Measurements from ENCODE around the gene MARVELD1. TPM values are rescaled to one million over a fixed set of nuclear protein-coding genes. Genes with fewer than 3 reads are reported as not detected.

The MARVELD1 gene
- total and polyA plus RNA-seq, 2 experiments from 2014 or later, result 7.3 to 23.7 TPM

DNA sequence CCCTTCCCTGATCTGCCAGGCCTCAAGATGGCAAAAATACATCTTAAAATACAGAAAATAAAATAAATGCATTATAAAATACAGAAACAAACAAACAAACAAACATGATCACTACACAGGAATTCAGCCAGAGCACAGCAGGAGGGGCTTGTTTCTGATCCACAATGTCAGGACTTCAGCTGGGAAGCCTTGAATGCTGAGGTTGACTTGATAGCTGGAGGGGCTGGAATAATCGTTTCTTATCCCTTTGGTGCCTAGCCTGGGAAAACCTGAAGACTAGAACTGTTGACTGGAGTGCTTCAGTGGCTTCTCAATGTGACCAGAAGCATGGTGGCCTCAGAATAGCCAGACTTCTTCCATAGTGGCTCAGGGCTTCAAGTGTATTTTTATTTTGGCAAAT is 9.2 kb upstream of the MARVELD1 start:
- ATAC-seq, result no peak
- H3K4me1 ChIP-seq (ENCODE audit: insufficient read depth), result peaks cover 1% of the 10 kb centered on the region; the same call in 1 of the 2 replicates
- no peaks in the 10 kb centered on the region for H3K36me3 ChIP-seq (ENCODE audit: insufficient read depth)
- H3K27ac ChIP-seq (ENCODE audit: low read depth), result no peak overlapping the region
- H2AFZ ChIP-seq, result no peak overlapping the region
- Mint-ChIP-seq H3K4me3 (no peak overlapping the region), H3K9me3 (no peaks in the 10 kb centered on the region), H3K27me3 (ENCODE audit: insufficient read depth, low read depth, poor library complexity) (peaks cover 9% of the 10 kb centered on the region), H3K27ac (no peak overlapping the region), H3K4me1 (peaks cover 8% of the 10 kb centered on the region), H3K36me3 (ENCODE audit: low read depth) (no peaks in the 10 kb centered on the region)
- no peak for DNase-seq (ENCODE audit: low spot score)
- H3K9me2 ChIP-seq (ENCODE audit: insufficient read depth), result no peaks in the 10 kb centered on the region
- no peaks in the 10 kb centered on the region for H4K20me1 ChIP-seq (replicated peaks; ENCODE audit: insufficient read depth)
- TF ChIP-seq JUNB (IDR thresholded peaks at IDR 0.05; ENCODE audit: unreplicated experiment), result no peak
- no peak for TF ChIP-seq STAT1 (IDR thresholded peaks at IDR 0.05; ENCODE audit: unreplicated experiment)
- TF ChIP-seq NANOG (IDR thresholded peaks at IDR 0.05; ENCODE audit: borderline replicate concordance), result no peak
- no peak for TF ChIP-seq ZNF114 (CRISPR knock-in tag; IDR thresholded peaks at IDR 0.05)
- TF ChIP-seq, protein P1, sequence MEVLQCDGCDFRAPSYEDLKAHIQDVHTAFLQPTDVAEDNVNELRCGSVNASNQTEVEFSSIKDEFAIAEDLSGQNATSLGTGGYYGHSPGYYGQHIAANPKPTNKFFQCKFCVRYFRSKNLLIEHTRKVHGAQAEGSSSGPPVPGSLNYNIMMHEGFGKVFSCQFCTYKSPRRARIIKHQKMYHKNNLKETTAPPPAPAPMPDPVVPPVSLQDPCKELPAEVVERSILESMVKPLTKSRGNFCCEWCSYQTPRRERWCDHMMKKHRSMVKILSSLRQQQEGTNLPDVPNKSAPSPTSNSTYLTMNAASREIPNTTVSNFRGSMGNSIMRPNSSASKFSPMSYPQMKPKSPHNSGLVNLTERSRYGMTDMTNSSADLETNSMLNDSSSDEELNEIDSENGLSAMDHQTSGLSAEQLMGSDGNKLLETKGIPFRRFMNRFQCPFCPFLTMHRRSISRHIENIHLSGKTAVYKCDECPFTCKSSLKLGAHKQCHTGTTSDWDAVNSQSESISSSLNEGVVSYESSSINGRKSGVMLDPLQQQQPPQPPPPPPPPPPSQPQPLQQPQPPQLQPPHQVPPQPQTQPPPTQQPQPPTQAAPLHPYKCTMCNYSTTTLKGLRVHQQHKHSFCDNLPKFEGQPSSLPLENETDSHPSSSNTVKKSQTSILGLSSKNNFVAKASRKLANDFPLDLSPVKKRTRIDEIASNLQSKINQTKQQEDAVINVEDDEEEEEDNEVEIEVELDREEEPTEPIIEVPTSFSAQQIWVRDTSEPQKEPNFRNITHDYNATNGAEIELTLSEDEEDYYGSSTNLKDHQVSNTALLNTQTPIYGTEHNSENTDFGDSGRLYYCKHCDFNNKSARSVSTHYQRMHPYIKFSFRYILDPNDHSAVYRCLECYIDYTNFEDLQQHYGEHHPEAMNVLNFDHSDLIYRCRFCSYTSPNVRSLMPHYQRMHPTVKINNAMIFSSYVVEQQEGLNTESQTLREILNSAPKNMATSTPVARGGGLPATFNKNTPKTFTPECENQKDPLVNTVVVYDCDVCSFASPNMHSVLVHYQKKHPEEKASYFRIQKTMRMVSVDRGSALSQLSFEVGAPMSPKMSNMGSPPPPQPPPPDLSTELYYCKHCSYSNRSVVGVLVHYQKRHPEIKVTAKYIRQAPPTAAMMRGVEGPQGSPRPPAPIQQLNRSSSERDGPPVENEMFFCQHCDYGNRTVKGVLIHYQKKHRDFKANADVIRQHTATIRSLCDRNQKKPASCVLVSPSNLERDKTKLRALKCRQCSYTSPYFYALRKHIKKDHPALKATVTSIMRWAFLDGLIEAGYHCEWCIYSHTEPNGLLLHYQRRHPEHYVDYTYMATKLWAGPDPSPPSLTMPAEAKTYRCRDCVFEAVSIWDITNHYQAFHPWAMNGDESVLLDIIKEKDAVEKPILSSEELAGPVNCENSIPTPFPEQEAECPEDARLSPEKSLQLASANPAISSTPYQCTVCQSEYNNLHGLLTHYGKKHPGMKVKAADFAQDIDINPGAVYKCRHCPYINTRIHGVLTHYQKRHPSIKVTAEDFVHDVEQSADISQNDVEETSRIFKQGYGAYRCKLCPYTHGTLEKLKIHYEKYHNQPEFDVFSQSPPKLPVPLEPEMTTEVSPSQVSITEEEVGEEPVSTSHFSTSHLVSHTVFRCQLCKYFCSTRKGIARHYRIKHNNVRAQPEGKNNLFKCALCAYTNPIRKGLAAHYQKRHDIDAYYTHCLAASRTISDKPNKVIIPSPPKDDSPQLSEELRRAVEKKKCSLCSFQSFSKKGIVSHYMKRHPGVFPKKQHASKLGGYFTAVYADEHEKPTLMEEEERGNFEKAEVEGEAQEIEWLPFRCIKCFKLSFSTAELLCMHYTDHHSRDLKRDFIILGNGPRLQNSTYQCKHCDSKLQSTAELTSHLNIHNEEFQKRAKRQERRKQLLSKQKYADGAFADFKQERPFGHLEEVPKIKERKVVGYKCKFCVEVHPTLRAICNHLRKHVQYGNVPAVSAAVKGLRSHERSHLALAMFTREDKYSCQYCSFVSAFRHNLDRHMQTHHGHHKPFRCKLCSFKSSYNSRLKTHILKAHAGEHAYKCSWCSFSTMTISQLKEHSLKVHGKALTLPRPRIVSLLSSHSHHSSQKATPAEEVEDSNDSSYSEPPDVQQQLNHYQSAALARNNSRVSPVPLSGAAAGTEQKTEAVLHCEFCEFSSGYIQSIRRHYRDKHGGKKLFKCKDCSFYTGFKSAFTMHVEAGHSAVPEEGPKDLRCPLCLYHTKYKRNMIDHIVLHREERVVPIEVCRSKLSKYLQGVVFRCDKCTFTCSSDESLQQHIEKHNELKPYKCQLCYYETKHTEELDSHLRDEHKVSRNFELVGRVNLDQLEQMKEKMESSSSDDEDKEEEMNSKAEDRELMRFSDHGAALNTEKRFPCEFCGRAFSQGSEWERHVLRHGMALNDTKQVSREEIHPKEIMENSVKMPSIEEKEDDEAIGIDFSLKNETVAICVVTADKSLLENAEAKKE (CRISPR knock-in tag; IDR thresholded peaks at IDR 0.05), result no peak
- no peak for TF ChIP-seq ZNF331 (CRISPR knock-in tag; IDR thresholded peaks at IDR 0.05; ENCODE audit: low read depth)
- no peak for TF ChIP-seq CTCF (conservative IDR thresholded peaks at IDR 0.05; ENCODE audit: low read depth in 2 of 2)
- no peak for TF ChIP-seq REST (IDR thresholded peaks at IDR 0.05; ENCODE audit: unreplicated experiment)
- no peak for TF ChIP-seq EZH2 (IDR thresholded peaks at IDR 0.05; ENCODE audit: low read depth, unreplicated experiment)
- H3F3A ChIP-seq (replicated peaks; ENCODE audit: low read depth), result 0 out of 2 replicates have a peak, but pooled peaks cover 3% of the 10 kb centered on the region
- no peak overlapping the region for H3K4me2 ChIP-seq
- H3K79me2 ChIP-seq (replicated peaks; ENCODE audit: insufficient read depth), result no peaks in the 10 kb centered on the region
- no peaks in the 10 kb centered on the region for H3K27me3 ChIP-seq (ENCODE audit: insufficient read depth)
- no peak overlapping the region for H3K4me3 ChIP-seq
